ENCODE results near the gene KLHL40. TPM values are rescaled to one million over a fixed set of nuclear protein-coding genes. Genes with fewer than 3 reads are reported as not detected.

The KLHL40 gene
- total RNA-seq, 4 donors from 2014 or later: not detected

GRCh38 chr3:42653560-42654330 lies 31.6 kb upstream of the KLHL40 start, which contains the start of gene ZBTB47:
ZBTB47 (plus strand) TSS chr3:42653697; CDS start chr3:42658356, 4,659 bp downstream.
- TF ChIP-seq CTCF (IDR thresholded peaks at IDR 0.05; ENCODE audit: low read depth): no peak

GRCh38 chr3:42654331-42655201 lies 30.8 kb upstream of the KLHL40 start:
- no peak for TF ChIP-seq CTCF (IDR thresholded peaks at IDR 0.05; ENCODE audit: low read depth)

- no peak for TF ChIP-seq CTCF (IDR thresholded peaks at IDR 0.05; ENCODE audit: low read depth)
These were observed 29.9 kb upstream of the KLHL40 start for GRCh38 chr3:42655331-42655888.

- TF ChIP-seq CTCF (IDR thresholded peaks at IDR 0.05; ENCODE audit: low read depth): no peak
These were observed 29.2 kb upstream of the KLHL40 start for GRCh38 chr3:42655980-42656679.

GRCh38 chr3:42656680-42657610 lies 28.4 kb upstream of the KLHL40 start:
- TF ChIP-seq CTCF (IDR thresholded peaks at IDR 0.05; ENCODE audit: low read depth): no peak

GRCh38 chr3:42657675-42658074 lies 27.7 kb upstream of the KLHL40 start:
- TF ChIP-seq CTCF (IDR thresholded peaks at IDR 0.05; ENCODE audit: low read depth): no peak

Data from subcutaneous adipose tissue (tissue), 4 donors.